NCI-H2227 (cell line): ENCODE results near the gene CCNDBP1.
"Not testable (repeated sequence)": the region's sequence is repeated elsewhere in the genome, so short reads cannot be mapped to it uniquely, and the experiment has no call there.

ENCODE experiments used
- DNase-seq: peaks from one replicate; lab custom pipeline; 2025; ENCODE audit not compliant: unreplicated experiment; lab: John Stamatoyannopoulos, UW

The CCNDBP1 gene

DNA sequence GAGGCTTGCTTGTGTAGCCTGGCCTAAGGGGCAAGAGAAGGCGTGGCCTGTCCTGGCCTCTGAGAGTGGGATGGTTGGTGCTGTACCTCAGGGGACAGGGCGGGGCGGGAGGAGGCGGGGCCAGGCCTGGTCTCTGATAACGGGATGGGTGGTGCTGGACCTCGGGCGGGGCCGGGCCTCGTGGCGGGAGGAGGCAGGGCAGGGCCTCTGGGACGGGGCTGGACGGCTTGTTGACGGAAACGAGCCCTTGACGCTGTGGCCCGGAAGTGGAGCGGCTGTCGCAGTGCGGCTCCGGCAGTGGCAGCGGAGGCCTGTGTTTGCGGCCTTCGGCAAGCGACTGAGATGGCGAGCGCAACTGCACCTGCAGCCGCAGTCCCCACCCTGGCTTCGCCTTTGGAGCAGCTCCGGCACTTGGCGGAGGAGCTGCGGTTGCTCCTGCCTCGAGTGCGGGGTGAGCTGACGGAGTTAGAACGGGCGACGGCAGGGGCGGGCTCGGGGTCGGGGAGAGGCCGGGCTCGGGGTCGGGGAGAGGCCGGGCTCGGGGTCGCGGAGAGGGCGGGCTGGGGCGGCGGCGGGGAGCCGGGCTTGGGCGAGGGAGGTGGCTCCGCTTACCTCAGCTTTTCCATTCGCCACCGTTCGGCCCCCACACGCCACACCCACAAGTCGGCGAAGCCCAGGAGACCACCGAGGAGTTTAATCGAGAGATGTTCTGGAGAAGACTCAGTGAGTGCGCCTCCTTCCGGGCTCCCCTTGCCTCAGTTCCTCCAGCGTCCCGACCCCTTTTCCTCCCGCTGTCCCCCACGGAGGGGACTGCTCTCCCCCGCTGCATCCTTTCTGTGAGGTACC, at the start of gene CCNDBP1:
TSS of gene CCNDBP1 (plus strand) at position 247 of the 846 bp plus-strand sequence. CDS start at position 343, 96 bp downstream.
- DNase-seq, result peak; percentile 87

GRCh38 chr15:43143203-43143941, 41.8 kb upstream of the CCNDBP1 start:
- no peak for DNase-seq

GRCh38 chr15:43144512-43144911, 40.7 kb upstream of the CCNDBP1 start:
- no peak for DNase-seq

DNA sequence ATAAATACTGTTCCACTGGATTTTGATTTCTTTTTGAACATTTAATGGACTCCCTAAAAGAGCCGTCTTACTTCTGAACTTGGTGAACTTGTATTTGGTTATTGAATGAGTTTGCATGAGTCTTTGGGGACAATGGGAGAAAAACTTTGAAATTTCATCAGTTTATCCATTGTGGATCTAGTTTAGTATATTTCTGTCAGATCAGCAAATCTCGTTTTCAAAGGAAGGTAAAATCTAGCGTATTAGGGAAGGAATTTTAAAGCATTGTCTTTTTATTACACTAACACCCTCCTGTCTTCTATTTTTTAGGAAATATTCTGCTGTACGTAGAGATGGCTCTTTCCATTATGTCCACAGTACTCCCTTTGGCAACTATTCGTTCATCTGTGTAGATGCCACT, 39.0 kb upstream of the CCNDBP1 start:
- DNase-seq, result no peak

DNA sequence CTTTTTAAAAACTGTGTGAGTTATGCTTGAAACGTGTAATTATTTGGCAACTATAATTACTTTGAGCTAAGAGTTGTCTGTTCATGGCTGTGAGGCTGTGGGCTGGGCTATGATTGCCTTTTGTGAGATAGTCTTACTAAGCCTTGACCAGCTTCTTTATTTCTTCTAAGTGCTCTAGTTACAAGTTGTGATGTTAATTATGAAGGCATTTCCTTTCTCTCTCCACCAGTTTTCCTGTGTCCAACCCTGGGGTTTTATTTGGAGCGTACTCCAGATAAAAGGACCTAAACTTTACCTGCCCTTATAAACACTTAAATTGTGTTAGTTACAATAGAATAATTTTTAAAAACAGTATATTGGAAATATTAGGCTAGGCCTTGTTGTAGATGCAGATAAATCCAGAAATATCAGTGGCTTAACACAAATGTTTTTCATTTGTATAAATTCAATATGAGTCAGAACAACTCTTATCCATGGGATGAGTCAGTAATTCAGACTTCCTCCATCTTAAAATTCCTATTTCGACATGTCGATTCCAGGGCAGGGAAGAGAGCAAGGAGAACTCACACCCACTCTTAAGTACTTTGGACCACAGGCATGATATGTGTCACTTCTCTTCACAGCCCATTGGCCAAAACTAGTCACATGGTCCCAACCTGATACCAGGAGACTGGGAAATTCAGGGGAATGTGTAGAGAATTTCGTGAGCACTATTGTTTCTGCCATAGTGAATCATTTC, 34.8 kb upstream of the CCNDBP1 start:
- DNase-seq, result no peak

DNA sequence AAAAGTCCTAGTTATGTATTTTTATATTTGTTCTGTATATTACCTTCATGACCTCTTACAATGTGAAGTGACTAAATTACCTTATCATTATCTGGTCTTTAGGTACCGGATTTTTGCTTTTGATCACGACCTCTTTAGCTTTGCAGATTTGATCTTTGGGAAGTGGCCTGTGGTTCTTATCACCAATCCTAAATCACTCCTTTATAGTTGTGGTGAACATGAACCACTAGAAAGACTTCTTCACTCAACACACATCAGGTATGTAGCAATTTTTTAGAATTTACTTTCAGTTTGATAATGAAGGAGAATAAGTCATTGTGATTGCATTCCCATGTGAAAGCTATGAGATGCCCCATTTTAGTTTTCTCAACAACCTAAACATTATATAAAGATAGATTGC, 33.5 kb upstream of the CCNDBP1 start:
- DNase-seq, result no peak

DNA sequence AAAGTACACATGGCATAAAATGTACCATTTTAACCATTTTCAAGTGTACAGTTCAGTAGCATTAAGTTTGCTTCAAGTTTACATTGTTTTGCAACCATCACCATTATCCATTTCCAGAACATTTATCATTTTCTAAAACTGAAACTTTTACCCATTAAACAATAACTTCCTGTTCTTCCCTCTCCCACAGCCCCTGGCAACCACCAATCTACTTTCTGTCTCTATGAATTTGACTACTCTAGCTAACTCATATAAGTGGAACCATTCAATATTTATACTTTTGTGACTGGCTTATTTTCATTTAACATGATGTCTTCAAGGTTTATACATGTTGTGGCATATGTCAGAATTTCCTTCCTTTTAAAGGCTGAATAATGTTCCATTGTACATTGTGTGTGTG, 31.9 kb upstream of the CCNDBP1 start:
- no peak for DNase-seq

DNA sequence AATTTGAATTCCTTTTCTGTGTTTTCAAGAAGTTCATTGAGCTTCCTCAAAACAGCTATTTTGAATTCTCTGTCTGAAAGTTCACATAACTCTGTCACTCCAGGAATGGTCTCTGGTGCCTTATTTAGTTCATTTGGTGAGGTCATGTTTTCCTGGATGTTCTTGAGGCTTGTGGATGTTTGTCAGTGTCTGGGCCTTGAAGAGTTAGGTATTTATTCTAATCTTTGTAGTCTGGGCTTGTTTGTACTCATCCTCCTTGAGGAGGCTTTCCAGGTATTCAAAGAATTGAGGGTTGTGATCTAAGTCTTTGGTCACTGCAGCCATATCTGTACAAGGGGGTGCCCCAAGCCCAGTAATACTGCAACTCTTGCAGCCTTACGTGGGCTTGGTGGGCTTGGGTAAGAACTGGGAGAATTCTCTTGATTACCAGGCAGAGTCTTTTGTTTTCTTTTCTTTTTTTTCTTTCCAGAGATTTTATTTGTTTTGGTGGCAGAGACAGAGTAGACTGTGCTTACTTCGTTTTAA, 19.3 kb upstream of the CCNDBP1 start:
- no peak for DNase-seq

- DNase-seq, result not testable (repeated sequence)
Observed at GRCh38 chr15:43167261-43167660, 17.9 kb upstream of the CCNDBP1 start.

DNA sequence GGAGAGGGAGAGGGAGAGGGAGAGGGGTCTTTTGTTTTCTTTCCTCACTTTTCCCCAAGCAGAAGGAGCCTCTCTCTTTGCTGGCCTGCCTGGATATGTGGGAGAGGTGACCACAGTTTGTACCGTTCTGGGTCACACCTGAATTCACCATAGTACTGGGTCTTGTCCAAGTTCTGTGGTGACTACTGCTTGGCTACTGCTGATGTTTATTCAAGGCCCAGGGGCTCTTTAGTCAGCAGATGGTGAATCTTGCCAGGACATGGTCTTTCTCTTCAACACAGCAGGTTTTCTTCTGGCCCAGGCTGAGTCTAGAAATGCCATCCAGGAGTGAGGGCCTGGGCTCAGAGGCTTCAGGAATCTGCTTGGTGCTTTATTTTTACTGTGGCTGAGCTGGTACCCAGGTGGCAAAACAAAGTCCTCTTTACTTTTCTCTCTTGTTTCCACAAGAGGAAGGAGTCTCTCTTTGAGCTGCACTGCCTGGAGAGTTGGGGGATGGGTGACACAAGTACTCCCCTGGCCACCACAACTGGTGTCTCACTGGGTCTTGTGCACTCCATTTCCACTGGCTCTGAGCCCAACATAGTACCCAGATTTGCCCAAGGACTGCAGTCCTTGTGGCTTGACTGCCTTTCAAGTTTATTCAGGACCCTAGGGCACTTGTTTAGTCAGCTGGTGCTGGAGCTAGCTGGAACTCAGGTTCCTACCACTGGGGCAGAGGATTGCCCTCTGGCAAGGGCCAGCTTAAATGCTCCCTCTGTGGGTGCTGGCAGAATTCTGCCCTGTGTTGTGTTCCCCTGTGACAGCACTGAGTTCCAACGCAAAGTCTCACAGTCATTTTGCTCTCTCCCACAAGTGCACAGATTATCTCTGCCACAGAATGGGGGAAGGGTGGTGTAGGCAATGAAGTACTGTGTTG, 16.8 kb upstream of the CCNDBP1 start:
- no peak for DNase-seq

DNA sequence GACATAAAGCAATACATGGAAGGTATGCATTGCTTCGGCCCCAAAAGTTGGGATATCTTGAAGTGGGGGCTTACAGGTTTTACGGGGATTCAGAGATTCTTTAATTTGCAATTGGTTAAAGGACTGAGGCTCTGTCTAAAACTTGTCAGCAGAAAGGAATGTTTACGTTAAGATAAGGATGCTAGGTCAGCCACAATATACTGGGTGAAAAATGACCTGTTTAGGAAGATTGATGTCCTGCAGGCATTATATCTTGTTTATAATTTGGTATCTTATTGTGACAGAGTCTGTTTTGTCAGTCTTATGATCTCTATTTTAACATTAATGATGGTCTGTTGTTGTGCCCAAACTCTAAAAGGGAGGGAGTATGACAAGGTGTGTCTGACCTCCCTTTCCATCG, 15.3 kb upstream of the CCNDBP1 start:
- DNase-seq, result no peak

- DNase-seq, result not testable (repeated sequence)
Observed at GRCh38 chr15:43175656-43176309, 9.4 kb upstream of the CCNDBP1 start.

DNA sequence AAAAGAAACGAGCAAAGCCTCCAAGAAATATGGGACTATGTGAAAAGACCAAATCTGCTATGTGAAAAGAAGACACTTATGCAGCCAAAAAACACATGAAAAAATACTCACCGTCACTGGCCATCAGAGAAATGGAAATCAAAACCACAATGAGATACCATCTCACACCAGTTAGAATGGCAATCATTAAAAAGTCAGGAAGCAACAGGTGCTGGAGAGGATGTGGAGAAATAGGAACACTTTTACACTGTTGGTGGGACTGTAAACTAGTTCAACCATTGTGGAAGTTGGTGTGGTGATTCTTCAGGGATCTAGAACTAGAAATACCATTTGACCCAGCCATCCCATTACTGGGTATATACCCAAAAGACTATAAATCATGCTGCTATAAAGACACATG, 8.1 kb upstream of the CCNDBP1 start:
- DNase-seq, result not testable (repeated sequence)

- no peak for DNase-seq
Observed at GRCh38 chr15:43183270-43183669, 1.9 kb upstream of the CCNDBP1 start.

DNA sequence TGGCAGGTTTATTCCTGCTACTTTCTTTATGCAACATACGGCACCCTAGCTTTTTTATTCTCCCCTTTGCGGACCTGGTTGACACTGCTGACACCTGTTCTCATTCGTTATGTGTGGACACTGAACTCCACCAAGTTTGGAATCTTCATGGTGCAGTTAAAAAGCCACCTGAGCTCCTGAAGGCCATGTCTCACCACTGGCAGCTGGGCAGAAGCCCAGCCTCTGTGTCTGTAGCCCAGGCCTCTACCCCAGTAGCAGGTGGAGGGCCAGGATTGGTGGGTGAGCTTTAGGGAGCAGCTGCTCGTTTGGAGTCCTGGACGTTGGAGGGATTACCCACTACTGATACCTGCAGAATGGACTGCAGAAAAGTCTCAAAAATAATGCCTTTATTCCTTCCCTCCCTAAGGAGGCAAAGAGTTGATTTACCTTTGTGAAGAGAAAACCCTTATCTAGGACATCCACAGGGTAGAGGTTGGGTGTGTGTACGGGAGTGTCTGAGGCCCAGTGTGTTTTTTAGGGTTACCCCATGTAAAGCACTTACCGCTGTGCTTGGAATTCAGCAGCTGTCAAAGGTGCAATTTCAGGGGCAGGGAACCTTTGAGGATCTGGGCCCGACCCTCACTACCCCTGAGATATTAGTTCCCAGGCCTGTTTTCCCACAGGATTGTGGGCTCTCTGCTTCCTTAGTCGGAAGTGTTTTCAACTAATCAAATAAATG, 637 bp upstream of the CCNDBP1 start:
- no peak for DNase-seq

DNA sequence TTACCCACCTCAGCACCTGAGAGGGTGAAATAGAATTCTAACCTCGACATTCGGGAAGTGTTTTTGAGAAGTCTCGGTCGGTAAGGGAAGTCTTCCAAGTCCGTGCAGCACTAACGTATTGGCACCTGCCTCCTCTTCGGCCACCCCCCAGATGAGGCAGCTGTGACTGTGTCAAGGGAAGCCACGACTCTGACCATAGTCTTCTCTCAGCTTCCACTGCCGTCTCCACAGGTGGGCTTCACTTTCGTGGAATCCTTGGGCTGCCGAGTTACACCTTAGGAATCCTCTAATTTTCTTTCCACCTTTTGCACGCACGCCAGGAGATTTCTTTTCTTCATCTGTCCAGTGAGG, 775 bp downstream of the CCNDBP1 start:
- DNase-seq, result no peak

DNA sequence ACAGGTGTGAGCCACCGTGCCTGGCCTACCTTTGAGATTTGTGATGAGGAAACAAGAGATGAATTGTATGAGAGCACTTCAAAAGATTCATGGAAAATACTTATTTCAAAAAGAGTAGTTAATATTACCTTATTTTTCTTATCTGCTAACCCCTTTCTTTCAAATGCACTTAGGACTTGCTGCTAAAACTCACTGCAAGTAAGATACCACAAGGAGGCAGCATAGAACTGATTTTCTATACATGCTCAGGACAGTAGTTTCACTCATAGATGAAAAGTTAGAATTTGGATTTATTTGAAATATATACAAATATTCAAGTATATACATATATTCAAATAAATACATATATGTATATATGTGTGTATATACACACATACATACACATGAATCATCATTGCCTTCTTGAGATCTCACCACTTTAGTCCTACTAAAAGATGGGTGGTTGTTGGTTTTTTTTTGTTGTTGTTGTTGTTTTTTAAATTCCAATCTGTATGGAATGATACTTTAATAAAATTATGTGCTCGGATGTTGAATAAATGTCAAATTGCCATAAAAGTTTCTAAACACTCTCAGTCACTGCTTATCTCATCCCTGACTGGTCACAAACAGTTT, 2.4 kb downstream of the CCNDBP1 start:
- DNase-seq, result peak; percentile 37

GRCh38 chr15:43189296-43189695, 4.1 kb downstream of the CCNDBP1 start:
- no peak for DNase-seq

DNA sequence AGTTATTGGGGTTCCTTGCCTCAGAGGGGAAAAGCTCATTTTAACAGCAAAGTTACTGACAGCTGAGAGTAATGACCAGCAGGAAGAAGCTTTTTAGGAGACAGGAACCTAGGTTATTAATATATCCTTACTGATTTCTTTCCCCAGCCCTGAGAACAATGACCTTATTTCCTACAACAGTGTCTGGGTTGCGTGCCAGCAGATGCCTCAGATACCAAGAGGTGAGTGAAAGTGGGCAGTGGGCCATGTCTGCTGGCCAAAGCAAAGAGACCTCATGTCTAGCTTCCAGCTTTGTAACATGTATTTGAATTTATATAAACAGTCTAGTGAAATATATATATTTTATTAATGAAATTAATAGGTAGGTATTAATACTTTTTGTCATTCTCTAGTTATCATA, 5.0 kb downstream of the CCNDBP1 start:
- DNase-seq, result no peak
